K562 (cell line): ENCODE data around the gene MAPK8IP2. TPM values are rescaled to one million over a fixed set of nuclear protein-coding genes. Genes with fewer than 3 reads are reported as not detected.

Source experiments
- ATAC-seq: fragments of 200-7000 bp; cut with Tn5 transposase; 3 replicates; pipeline ENCODE4 v1.9.1; 2020; ENCODE audit warnings: moderate library complexity
- BruUV-seq: library from RNA; stranded (reverse); fragments of 400-500 nt; replicated peaks from 2 replicates; lab custom pipeline; 2021; lab: Mats Ljungman, UMichigan
- CTCF ChIA-PET: fragments of 300-600 bp; formaldehyde crosslinking; extraction: SDS; loops from one replicate; lab custom pipeline; 2021; ENCODE audit warnings: low intra/inter-chr PET ratio; lab: Yijun Ruan, JAX
- POLR2A ChIA-PET: fragments of 300-600, 350-650 bp; sonication (Branson Sonifier 250); formaldehyde crosslinking; extraction: SDS; loops from one replicate; lab custom pipeline; 2021; ENCODE audit warnings: antibody characterized with exemption, inconsistent platforms; lab: Yijun Ruan, JAX
- DNase-seq, 4 experiments: peaks; one replicate each; pipeline versions ENCODE4 v3.0.0 to v3.0.0-alpha.2; 2011 to 2018; ENCODE audit warnings: low spot score in 3 of 4, mixed read lengths in 3 of 4; ENCODE audit errors: extremely low read depth in 1 of 4
- FAIRE-seq: peaks from 2 replicates; lab custom pipeline; 2011; peaks lifted over from hg19 to GRCh38; lab: Jason Lieb, UNC
- H2AFZ ChIP-seq: 2 replicates; pipeline ENCODE4 v1.6.0; 2011; ENCODE audit warnings: low read depth, low read length, control low read depth, inconsistent platforms
- H3K27ac ChIP-seq: fragments of 200-600 bp; 3 replicates; pipeline ENCODE4 v1.8.0; 2011; ENCODE audit warnings: low read depth, mild to moderate bottlenecking, control low read depth, inconsistent platforms, low read length, moderate library complexity, mixed read lengths; ENCODE audit errors: extremely low read depth
- H3K27me3 ChIP-seq, 2 experiments: fragments of 300-600 bp in 1 of 2; 2 replicates in 1 of 2; 3 replicates in 1 of 2; pipeline versions ENCODE4 v1.6.0 to v1.8.0; 2011; ENCODE audit warnings: inconsistent platforms in 2 of 2, low read length in 2 of 2, mild to moderate bottlenecking in 1 of 2, mixed read lengths in 1 of 2, moderate library complexity in 1 of 2; ENCODE audit not compliant: control insufficient read depth in 2 of 2, insufficient read depth in 2 of 2
- H3K36me3 ChIP-seq: fragments of 300-600 bp; 3 replicates; pipeline ENCODE4 v1.8.0; 2011; ENCODE audit warnings: mild to moderate bottlenecking, low read length, inconsistent platforms; ENCODE audit not compliant: control insufficient read depth, insufficient read depth
- H3K4me1 ChIP-seq, 2 experiments: fragments of 200-600 bp in 1 of 2; replicated peaks in 1 of 2; 2 replicates in 1 of 2; 3 replicates in 1 of 2; pipeline versions ENCODE4 v1.5.1 to v1.8.0; 2011; ENCODE audit warnings: inconsistent platforms in 2 of 2, low read length in 2 of 2, mild to moderate bottlenecking in 1 of 2, mixed read lengths in 1 of 2, moderate library complexity in 1 of 2; ENCODE audit not compliant: control insufficient read depth in 2 of 2, insufficient read depth in 2 of 2
- H3K4me2 ChIP-seq: 2 replicates; pipeline ENCODE4 v1.6.1; 2011; ENCODE audit warnings: low read length, control low read depth, inconsistent platforms, mixed read lengths; ENCODE audit not compliant: insufficient read depth
- H3K4me3 ChIP-seq: fragments of 200-600 bp; sonication (generic), shearing (Covaris generic); 2 replicates; pipeline ENCODE4 v1.5.1; 2016; ENCODE audit warnings: control low read depth, inconsistent platforms
- H3K79me2 ChIP-seq: fragments of 200-600 bp; 3 replicates; pipeline ENCODE4 v1.8.0; 2011; ENCODE audit warnings: low read length, inconsistent platforms; ENCODE audit not compliant: control insufficient read depth, insufficient read depth
- H3K9ac ChIP-seq, 2 experiments: 2 replicates each; pipeline versions ENCODE4 v1.6.0 to v1.6.1; 2011; ENCODE audit warnings: low read depth in 2 of 2, low read length in 2 of 2, control low read depth in 1 of 2, inconsistent platforms in 1 of 2, mild to moderate bottlenecking in 1 of 2, mixed read lengths in 1 of 2; ENCODE audit not compliant: insufficient read depth in 1 of 2
- H3K9me1 ChIP-seq: one replicate; pipeline ENCODE4 v1.6.0; 2011; ENCODE audit warnings: inconsistent platforms, mild to moderate bottlenecking, low read length, moderate library complexity; ENCODE audit not compliant: control insufficient read depth, insufficient read depth
- H3K9me3 ChIP-seq: replicated peaks from 2 replicates; pipeline ENCODE4 v1.5.1; 2011; ENCODE audit warnings: low read depth, low read length, inconsistent platforms; ENCODE audit not compliant: control insufficient read depth, insufficient read depth
- H4K20me1 ChIP-seq: replicated peaks from 2 replicates; pipeline ENCODE4 v1.6.1; 2011; ENCODE audit warnings: low read length, inconsistent platforms, mixed read lengths; ENCODE audit not compliant: control insufficient read depth, insufficient read depth
- RFX5 ChIP-seq: IDR thresholded peaks from 2 replicates; pipeline ENCODE4 v1.6.1; 2011; ENCODE audit warnings: low read depth, mild to moderate bottlenecking, improper control_type of control experiment, low read length
- SAFB ChIP-seq: fragments of 200-400 bp; formaldehyde crosslinking; IDR thresholded peaks from 2 replicates; pipeline ENCODE4 v1.6.1; 2017; ENCODE audit warnings: low read depth, low read length, borderline replicate concordance
- ZNF23 ChIP-seq: fragments of 250-450 bp; sonication (Bioruptor Pico); IDR thresholded peaks from 2 replicates; pipeline ENCODE4 v1.4.0; 2020; ENCODE audit warnings: mild to moderate bottlenecking
- ZNF263 ChIP-seq: sonication (generic); formaldehyde crosslinking; IDR thresholded peaks from 2 replicates; pipeline ENCODE4 v1.8.0; 2022; ENCODE audit warnings: mild to moderate bottlenecking, missing genetic modification reagents, borderline replicate concordance
- WGBS: fragments of 100-300 bp; shearing (Covaris generic); methylation state at CpG from one replicate; pipeline ENCODE4 v1.1.6; 2016; ENCODE audit warnings: low coverage, mixed read lengths; ENCODE audit not compliant: insufficient coverage; ENCODE audit errors: missing lambda C conversion rate; 5-methylcytosine and 5-hydroxymethylcytosine counted together
- in situ Hi-C: fragments of 300-500 bp; cut with MboI; formaldehyde crosslinking; loops from 4 replicates; pipeline ENCODE4 v1.15.0; 2018; ENCODE audit warnings: inconsistent platforms, mixed read lengths
- intact Hi-C: fragments of 100-400 bp; cut with micrococcal nuclease; formaldehyde crosslinking; loops from 2 replicates; pipeline ENCODE4 v1.14.2; 2022
- polyA plus RNA-seq, 8 experiments: library from polyadenylated mRNA; depleted of rRNA in 4 of 8; stranded (reverse) in 5 of 8; unstranded in 3 of 8; fragments of >200 nt; fragmentation: Nextera tagmentation in 2 of 8; fragmentation: Illumina TruSeq in 1 of 8; extraction: Ambion mirVana in 2 of 8; extraction: Trizol in 1 of 8; gene quantifications; 2 replicates each; pipeline versions ENCODE4 v1.2.1 to v1.2.3, GENCODE V29; 2011 to 2014; ENCODE audit warnings: inconsistent platforms in 1 of 8, missing spikeins in 1 of 8
- total RNA-seq, 7 experiments: library from RNA; depleted of rRNA in 6 of 7; stranded (reverse); fragments of >200 nt in 6 of 7; fragmentation: Illumina TruSeq in 2 of 7; extraction: Trizol in 2 of 7; gene quantifications; 2 replicates each; pipeline versions ENCODE4 v1.2.1 to v1.2.3, GENCODE V29; 2011 to 2021; ENCODE audit warnings: low replicate concordance in 1 of 7

The MAPK8IP2 gene
- total and polyA plus RNA-seq, 9 of the 15 experiments (the other 6 are each of a cell fraction or from before 2014, with no cell fraction given) = 0.01 to 0.47 (median 0.07) TPM; not detected in 2

- intact Hi-C loops = no loop called here
- CTCF ChIA-PET = no interaction called here
These were observed 3.1 kb downstream of the MAPK8IP2 start for GRCh38 chr22:50603511-50604255.

GRCh38 chr22:50604256-50605001, 3.8 kb downstream of the MAPK8IP2 start:
- Histone ChIP-seq H3K4me1 (peaks cover 0 to 17% of the 10 kb centered on the region in 2 experiments; a peak in 2 of 5 replicates), H4K20me1 (peaks cover 3% of the 10 kb centered on the region; the same call in 1 of the 2 replicates), H3K9me3 (no peaks in the 10 kb centered on the region), H3K4me3 (no peak overlapping the region), H3K9me1 (no peaks in the 10 kb centered on the region), H3K27ac (no peak overlapping the region)
- in situ Hi-C loops = no loop called here
- 47% methylated on average over 4 of the region's 103 CpGs for WGBS
- DNase-seq (no peak), FAIRE-seq (no peak)
- no TSS peak for BruUV-seq
- TF ChIP-seq ZNF23 (CRISPR knock-in tag) (no peak), SAFB (peak; percentile 71)
- TF ChIP-seq, all 486 proteins: peak for 1
- Histone ChIP-seq H3K36me3 (no peaks in the 10 kb centered on the region), H2AFZ (no peak overlapping the region), H3K4me2 (no peak overlapping the region), H3K9ac (no peak overlapping the region), H3K79me2 (no peaks in the 10 kb centered on the region), H3K27me3 (peaks cover 15 to 74% of the 10 kb centered on the region in 2 experiments; a peak in 4 of 5 replicates)
- no peak for ATAC-seq
- intact Hi-C loops = no loop called here
- CTCF ChIA-PET = no interaction called here
- POLR2A ChIA-PET = interaction anchor here (1.0 kb wide), 1 partner anchor 8 kb away, joined by 4 read pairs; no protein-coding TSS in a partner anchor

More at GRCh38 chr22:50603511-50604255, 3.1 kb downstream of the MAPK8IP2 start:
- H3K79me2 ChIP-seq = no peaks in the 10 kb centered on the region
- no peak for ATAC-seq
- H3K4me1 ChIP-seq = peaks cover 0 to 17% of the 10 kb centered on the region in 2 experiments; a peak in 2 of 5 replicates
- no peaks in the 10 kb centered on the region for H3K9me3 ChIP-seq
- H3K9ac ChIP-seq = no peak overlapping the region
- POLR2A ChIA-PET = interaction anchor here (1.0 kb wide), 1 partner anchor 9 kb away, joined by 4 read pairs; no protein-coding TSS in a partner anchor
- TF ChIP-seq RFX5 (no peak), ZNF263 (CRISPR knock-in tag) (0 out of 2 replicates have a peak, but pooled peaks have one; percentile 6)
- 20% methylated on average over 14 of the region's 70 CpGs for WGBS
- H3K9me1 ChIP-seq = no peaks in the 10 kb centered on the region
- no peak overlapping the region for H2AFZ ChIP-seq
- FAIRE-seq = no peak
- no peak overlapping the region for H3K4me3 ChIP-seq
- no peak overlapping the region for H3K27ac ChIP-seq
- no peak overlapping the region for H3K4me2 ChIP-seq
- H3K27me3 ChIP-seq = peaks cover 15 to 67% of the 10 kb centered on the region in 2 experiments; a peak in 4 of 5 replicates
- H4K20me1 ChIP-seq = peaks cover 3% of the 10 kb centered on the region; the same call in 1 of the 2 replicates
- DNase-seq = no peak
- H3K36me3 ChIP-seq = no peaks in the 10 kb centered on the region
- BruUV-seq = no TSS peak
- in situ Hi-C loops = no loop called here
